SK-N-SH (cell line): ENCODE data around the gene ESPL1. TPM values are rescaled to one million over a fixed set of nuclear protein-coding genes. Genes with fewer than 3 reads are reported as not detected.

Experiments
- CTCF ChIA-PET: fragments of 300-600, 350-600 bp; formaldehyde crosslinking; extraction: SDS; loops from one replicate; lab custom pipeline; 2021; lab: Yijun Ruan, JAX
- POLR2A ChIA-PET: fragments of 350-600 bp; sonication (Branson Sonifier 250); formaldehyde crosslinking; extraction: SDS; loops from one replicate; lab custom pipeline; 2020; ENCODE audit warnings: antibody characterized with exemption, inconsistent platforms; lab: Yijun Ruan, JAX
- DNase-seq: peaks from one replicate; pipeline ENCODE4 v3.0.0; 2012
- H2AFZ ChIP-seq: fragments of 200-600 bp; sonication (generic); 2 replicates; pipeline ENCODE4 v1.8.1; 2016; ENCODE audit warnings: antibody characterized with exemption, mild to moderate bottlenecking, low read depth
- H3F3A ChIP-seq: fragments of 200-600 bp; sonication (generic); replicated peaks from 2 replicates; pipeline ENCODE3; 2016; ENCODE audit warnings: antibody characterized with exemption, mild to moderate bottlenecking; ENCODE audit not compliant: insufficient read depth
- H3K27ac ChIP-seq, 2 experiments: fragments of 200-500 bp in 1 of 2; fragments of 200-600 bp in 1 of 2; sonication (Bioruptor generic) in 1 of 2; sonication (generic), shearing (Covaris generic) in 1 of 2; 2 replicates each; pipeline versions ENCODE4 v1.5.1 to v1.6.1; 2014 to 2016; ENCODE audit warnings: low read depth in 2 of 2, inconsistent platforms in 1 of 2, low read length in 1 of 2, mild to moderate bottlenecking in 1 of 2, mixed read lengths in 1 of 2
- H3K27me3 ChIP-seq: fragments of 200-600 bp; sonication (generic), shearing (Covaris generic); 2 replicates; pipeline ENCODE4 v1.6.1; 2016; ENCODE audit warnings: mixed run types; ENCODE audit not compliant: insufficient read depth
- H3K36me3 ChIP-seq, 2 experiments: fragments of 200-500 bp in 1 of 2; fragments of 200-600 bp in 1 of 2; sonication (Bioruptor generic) in 1 of 2; sonication (generic) in 1 of 2; replicated peaks in 1 of 2; 2 replicates each; pipeline versions ENCODE3 to v1.5.1; 2014 to 2016; ENCODE audit warnings: low read length in 1 of 2, mild to moderate bottlenecking in 1 of 2; ENCODE audit not compliant: insufficient read depth in 2 of 2, control insufficient read depth in 1 of 2
- H3K4me1 ChIP-seq, 2 experiments: fragments of 200-500 bp in 1 of 2; fragments of 200-600 bp in 1 of 2; sonication (Bioruptor generic) in 1 of 2; sonication (generic), shearing (Covaris generic) in 1 of 2; 2 replicates each; pipeline versions ENCODE4 v1.5.1 to v1.6.1; 2014 to 2016; ENCODE audit warnings: low read depth in 1 of 2, low read length in 1 of 2, mixed run types in 1 of 2; ENCODE audit not compliant: insufficient read depth in 2 of 2, control insufficient read depth in 1 of 2
- H3K4me2 ChIP-seq: fragments of 200-600 bp; sonication (generic), shearing (Covaris generic); 2 replicates; pipeline ENCODE4 v1.6.1; 2017; ENCODE audit warnings: mixed run types
- H3K4me3 ChIP-seq, 2 experiments: fragments of 200-500 bp in 1 of 2; fragments of 200-600 bp in 1 of 2; sonication (Bioruptor generic) in 1 of 2; sonication (generic), shearing (Covaris generic) in 1 of 2; 2 replicates each; pipeline versions ENCODE4 v1.5.1 to v1.8.1; 2014 to 2016; ENCODE audit warnings: low read depth in 2 of 2, inconsistent platforms in 1 of 2, low read length in 1 of 2, mild to moderate bottlenecking in 1 of 2, mixed read lengths in 1 of 2, moderate library complexity in 1 of 2
- H3K79me2 ChIP-seq: fragments of 200-600 bp; sonication (generic); 2 replicates; pipeline ENCODE4 v1.8.1; 2017; ENCODE audit warnings: mild to moderate bottlenecking; ENCODE audit not compliant: insufficient read depth
- H3K9ac ChIP-seq: fragments of 200-600 bp; sonication (generic); 2 replicates; pipeline ENCODE4 v1.6.1; 2017; ENCODE audit warnings: mixed run types
- H3K9me2 ChIP-seq: fragments of 200-600 bp; sonication (generic); 2 replicates; pipeline ENCODE4 v1.6.1; 2017; ENCODE audit warnings: mixed run types
- H3K9me3 ChIP-seq: fragments of 200-600 bp; sonication (generic); 2 replicates; pipeline ENCODE4 v1.6.1; 2017; ENCODE audit warnings: mixed run types, mild to moderate bottlenecking, moderate library complexity
- H4K20me1 ChIP-seq: fragments of 200-600 bp; sonication (generic); 2 replicates; pipeline ENCODE4 v1.6.1; 2017; ENCODE audit warnings: mild to moderate bottlenecking, mixed run types; ENCODE audit not compliant: insufficient read depth
- CHD2 ChIP-seq: fragments of 150-350 bp; IDR thresholded peaks from 2 replicates; pipeline ENCODE4 v1.6.1; 2018; ENCODE audit warnings: low read length; ENCODE audit not compliant: partially characterized antibody
- EP300 ChIP-seq, 2 experiments: IDR thresholded peaks; 2 replicates each; pipeline versions ENCODE4 v1.4.0 to v1.6.1; 2012; ENCODE audit warnings: borderline replicate concordance in 1 of 2, low read depth in 1 of 2, low read length in 1 of 2
- FOSL2 ChIP-seq: IDR thresholded peaks from 2 replicates; pipeline ENCODE4 v1.4.0; 2012; ENCODE audit warnings: low read depth, mild to moderate bottlenecking, moderate library complexity, borderline replicate concordance
- MEF2A ChIP-seq: IDR thresholded peaks from 2 replicates; pipeline ENCODE4 v1.4.0; 2012; ENCODE audit warnings: low read depth, borderline replicate concordance
- MXI1 ChIP-seq: IDR thresholded peaks from 2 replicates; pipeline ENCODE4 v1.6.1; 2012; ENCODE audit warnings: mild to moderate bottlenecking, low read depth, low read length, improper control_type of control experiment
- NFIC ChIP-seq: IDR thresholded peaks from 2 replicates; pipeline ENCODE4 v1.4.0; 2012; ENCODE audit warnings: borderline replicate concordance
- POLR2AphosphoS5 ChIP-seq: IDR thresholded peaks from 2 replicates; pipeline ENCODE4 v1.6.1; 2012; ENCODE audit warnings: low read depth, low read length
- RAD21 ChIP-seq: IDR thresholded peaks from 2 replicates; pipeline ENCODE4 v1.6.1; 2012; ENCODE audit warnings: mild to moderate bottlenecking, low read length
- RCOR1 ChIP-seq: fragments of 150-350 bp; IDR thresholded peaks from 2 replicates; pipeline ENCODE4 v1.6.1; 2017; ENCODE audit warnings: antibody characterized with exemption, low read length
- TCF12 ChIP-seq: IDR thresholded peaks from 2 replicates; pipeline ENCODE4 v1.4.0; 2012
- USF2 ChIP-seq: fragments of 150-350 bp; IDR thresholded peaks from 2 replicates; pipeline ENCODE4 v1.6.1; 2017; ENCODE audit warnings: antibody characterized with exemption, low read length, low read depth, borderline replicate concordance
- ZBTB33 ChIP-seq: IDR thresholded peaks from 2 replicates; pipeline ENCODE4 v1.4.0; 2012; ENCODE audit warnings: low read depth, borderline replicate concordance
- WGBS: methylation state at CpG from one replicate; pipeline ENCODE4 v1.1.6; 2017; ENCODE audit warnings: low lambda C conversion rate; 5-methylcytosine and 5-hydroxymethylcytosine counted together
- polyA plus RNA-seq, 3 experiments: library from polyadenylated mRNA; depleted of rRNA; stranded (reverse); fragments of >200 nt; gene quantifications; 2 replicates each; pipeline ENCODE4 v1.2.3, GENCODE V29; 2012
- TF ChIP-seq, protein P1 (sequence below): IDR thresholded peaks from 2 replicates; pipeline ENCODE4; 2012
- TF ChIP-seq, protein P2 (sequence below): IDR thresholded peaks from 2 replicates; pipeline ENCODE4 v1.6.1; 2012; ENCODE audit warnings: mild to moderate bottlenecking, low read depth, low read length, moderate library complexity
- TF ChIP-seq, protein P3 (sequence below): IDR thresholded peaks from 2 replicates; pipeline ENCODE4 v1.4.0; 2012; ENCODE audit warnings: low read depth, borderline replicate concordance

ESPL1 gene
- polyA plus RNA-seq, 1 of the 3 experiments (the other 2 are of a cell fraction), result 8.6 TPM

GRCh38 chr12:53222170-53222721 is 45.9 kb upstream of the ESPL1 start:
- TF ChIP-seq EP300 (IDR thresholded peaks at IDR 0.05; ENCODE audit: borderline replicate concordance in 1 of 2, low read depth in 1 of 2, low read length in 1 of 2) (peak; percentile 56 to 78; a peak in 3 of 4 replicates), USF2 (no peak), CHD2 (peak; percentile 88), MXI1 (peak; percentile 41; the same call in 1 of the 2 replicates), RCOR1 (peak; percentile 53; the same call in 1 of the 2 replicates), NFIC (no peak), TCF12 (peak; percentile 94), POLR2AphosphoS5 (peak; percentile 78; the same call in 1 of the 2 replicates)
- TF ChIP-seq, protein P1, sequence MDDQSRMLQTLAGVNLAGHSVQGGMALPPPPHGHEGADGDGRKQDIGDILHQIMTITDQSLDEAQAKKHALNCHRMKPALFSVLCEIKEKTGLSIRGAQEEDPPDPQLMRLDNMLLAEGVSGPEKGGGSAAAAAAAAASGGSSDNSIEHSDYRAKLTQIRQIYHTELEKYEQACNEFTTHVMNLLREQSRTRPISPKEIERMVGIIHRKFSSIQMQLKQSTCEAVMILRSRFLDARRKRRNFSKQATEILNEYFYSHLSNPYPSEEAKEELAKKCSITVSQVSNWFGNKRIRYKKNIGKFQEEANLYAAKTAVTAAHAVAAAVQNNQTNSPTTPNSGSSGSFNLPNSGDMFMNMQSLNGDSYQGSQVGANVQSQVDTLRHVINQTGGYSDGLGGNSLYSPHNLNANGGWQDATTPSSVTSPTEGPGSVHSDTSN, result peak; percentile 31; the same call in 1 of the 2 replicates
- peak overlapping the region; percentile 86; the same call in 1 of the 2 replicates for H3K9ac ChIP-seq
- CTCF ChIA-PET, result interaction anchor here (1.0 to 6.5 kb wide), 5 partner anchors 9 to 99 kb away, joined by 3 to 39 read pairs (median 4); partner anchors contain the start of genes AAAS and RARG

GRCh38 chr12:53222806-53223261 is 45.3 kb upstream of the ESPL1 start:
- peak overlapping the region; percentile 80 for H3K4me2 ChIP-seq
- 59% methylated on average over 4 of the region's 4 CpGs for WGBS
- TF ChIP-seq ZBTB33 (no peak), MEF2A (no peak), NFIC (no peak), POLR2AphosphoS5 (no peak), RAD21 (no peak), MXI1 (no peak), FOSL2 (no peak)
- TF ChIP-seq, protein P2, sequence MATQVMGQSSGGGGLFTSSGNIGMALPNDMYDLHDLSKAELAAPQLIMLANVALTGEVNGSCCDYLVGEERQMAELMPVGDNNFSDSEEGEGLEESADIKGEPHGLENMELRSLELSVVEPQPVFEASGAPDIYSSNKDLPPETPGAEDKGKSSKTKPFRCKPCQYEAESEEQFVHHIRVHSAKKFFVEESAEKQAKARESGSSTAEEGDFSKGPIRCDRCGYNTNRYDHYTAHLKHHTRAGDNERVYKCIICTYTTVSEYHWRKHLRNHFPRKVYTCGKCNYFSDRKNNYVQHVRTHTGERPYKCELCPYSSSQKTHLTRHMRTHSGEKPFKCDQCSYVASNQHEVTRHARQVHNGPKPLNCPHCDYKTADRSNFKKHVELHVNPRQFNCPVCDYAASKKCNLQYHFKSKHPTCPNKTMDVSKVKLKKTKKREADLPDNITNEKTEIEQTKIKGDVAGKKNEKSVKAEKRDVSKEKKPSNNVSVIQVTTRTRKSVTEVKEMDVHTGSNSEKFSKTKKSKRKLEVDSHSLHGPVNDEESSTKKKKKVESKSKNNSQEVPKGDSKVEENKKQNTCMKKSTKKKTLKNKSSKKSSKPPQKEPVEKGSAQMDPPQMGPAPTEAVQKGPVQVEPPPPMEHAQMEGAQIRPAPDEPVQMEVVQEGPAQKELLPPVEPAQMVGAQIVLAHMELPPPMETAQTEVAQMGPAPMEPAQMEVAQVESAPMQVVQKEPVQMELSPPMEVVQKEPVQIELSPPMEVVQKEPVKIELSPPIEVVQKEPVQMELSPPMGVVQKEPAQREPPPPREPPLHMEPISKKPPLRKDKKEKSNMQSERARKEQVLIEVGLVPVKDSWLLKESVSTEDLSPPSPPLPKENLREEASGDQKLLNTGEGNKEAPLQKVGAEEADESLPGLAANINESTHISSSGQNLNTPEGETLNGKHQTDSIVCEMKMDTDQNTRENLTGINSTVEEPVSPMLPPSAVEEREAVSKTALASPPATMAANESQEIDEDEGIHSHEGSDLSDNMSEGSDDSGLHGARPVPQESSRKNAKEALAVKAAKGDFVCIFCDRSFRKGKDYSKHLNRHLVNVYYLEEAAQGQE, result no peak
- TF ChIP-seq, protein P3, sequence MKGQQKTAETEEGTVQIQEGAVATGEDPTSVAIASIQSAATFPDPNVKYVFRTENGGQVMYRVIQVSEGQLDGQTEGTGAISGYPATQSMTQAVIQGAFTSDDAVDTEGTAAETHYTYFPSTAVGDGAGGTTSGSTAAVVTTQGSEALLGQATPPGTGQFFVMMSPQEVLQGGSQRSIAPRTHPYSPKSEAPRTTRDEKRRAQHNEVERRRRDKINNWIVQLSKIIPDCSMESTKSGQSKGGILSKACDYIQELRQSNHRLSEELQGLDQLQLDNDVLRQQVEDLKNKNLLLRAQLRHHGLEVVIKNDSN, result no peak

More at GRCh38 chr12:53222170-53222721, 45.9 kb upstream of the ESPL1 start:
- Histone ChIP-seq H4K20me1 (peaks cover 5% of the 10 kb centered on the region; the same call in 1 of the 2 replicates), H3K4me3 (peak overlapping the region; percentile 54 to 70), H3K4me1 (peaks cover 55 to 60% of the 10 kb centered on the region in 2 experiments), H3K9me2 (no peaks in the 10 kb centered on the region), H3K4me2 (peak overlapping the region; percentile 80), H3K27ac (peak overlapping the region; percentile 99), H3K79me2 (peaks cover 27% of the 10 kb centered on the region), H3F3A (peaks cover 34% of the 10 kb centered on the region), H3K36me3 (peaks cover 0 to 2% of the 10 kb centered on the region in 2 experiments), H3K27me3 (no peaks in the 10 kb centered on the region), H2AFZ (no peak overlapping the region), H3K9me3 (no peaks in the 10 kb centered on the region)
- POLR2A ChIA-PET, result interaction anchor here (0.7 to 1.9 kb wide), 2 partner anchors 32 to 45 kb away, joined by 3 to 6 read pairs; partner anchors contain the start of gene ESPL1
- peak; percentile 79 for DNase-seq
- 20% methylated on average over 5 of the region's 5 CpGs for WGBS

More at GRCh38 chr12:53222806-53223261, 45.3 kb upstream of the ESPL1 start:
- CTCF ChIA-PET, result interaction anchor here (0.7 to 6.5 kb wide), 8 partner anchors 9 to 159 kb away, joined by 3 to 39 read pairs (median 4); partner anchors contain the start of genes AAAS and RARG
- H3K79me2 ChIP-seq, result peaks cover 21% of the 10 kb centered on the region
- peaks cover 49 to 59% of the 10 kb centered on the region in 2 experiments for H3K4me1 ChIP-seq
- peak overlapping the region; percentile 99 for H3K27ac ChIP-seq
- H3F3A ChIP-seq, result peaks cover 34% of the 10 kb centered on the region
- no peaks in the 10 kb centered on the region for H3K9me2 ChIP-seq
- H3K36me3 ChIP-seq, result peaks cover 0 to 5% of the 10 kb centered on the region in 2 experiments
- 0 out of 2 replicates have a peak overlapping the region, but pooled peaks have one; percentile 4 for H2AFZ ChIP-seq
- POLR2A ChIA-PET, result interaction anchor here (0.7 to 1.9 kb wide), 2 partner anchors 33 to 45 kb away, joined by 3 to 6 read pairs; partner anchors contain the start of gene ESPL1
- no peaks in the 10 kb centered on the region for H3K9me3 ChIP-seq
- H3K4me3 ChIP-seq, result peak overlapping the region in 1 of 2 experiments; percentile 70; a peak in 2 of 4 replicates
- H3K9ac ChIP-seq, result peak overlapping the region; percentile 41; the same call in 1 of the 2 replicates
- peak; percentile 80 for DNase-seq
- H3K27me3 ChIP-seq, result no peaks in the 10 kb centered on the region
- 0 out of 2 replicates have a peak, but pooled peaks cover 2% of the 10 kb centered on the region for H4K20me1 ChIP-seq
